GM21529 (cell line): ENCODE data around the gene OBSCN.
"Not testable (repeated sequence)": the region's sequence is repeated elsewhere in the genome, so short reads cannot be mapped to it uniquely, and the experiment has no call there.

Source experiments
- ATAC-seq: cut with Tn5 transposase; IDR thresholded peaks from one replicate; pipeline ENCODE4 v1.9.1; 2021; ENCODE audit not compliant: unreplicated experiment

Gene OBSCN

GRCh38 chr1:228252476-228252875, 44.6 kb downstream of the OBSCN start:
- not testable (repeated sequence) for ATAC-seq

- no peak for ATAC-seq
Observed at GRCh38 chr1:228256626-228257375, 49.0 kb downstream of the OBSCN start.

GRCh38 chr1:228258486-228258885, 50.6 kb downstream of the OBSCN start:
- ATAC-seq, result no peak

- no peak for ATAC-seq
Observed at GRCh38 chr1:228259368-228259894, 51.6 kb downstream of the OBSCN start.

- no peak for ATAC-seq
Observed at GRCh38 chr1:228259951-228260350, 52.1 kb downstream of the OBSCN start.

GRCh38 chr1:228261706-228262105, 53.9 kb downstream of the OBSCN start:
- ATAC-seq, result no peak

GRCh38 chr1:228262475-228262874, 54.6 kb downstream of the OBSCN start:
- ATAC-seq, result no peak

- no peak for ATAC-seq
Observed at GRCh38 chr1:228263636-228264035, 55.8 kb downstream of the OBSCN start.

GRCh38 chr1:228264090-228264829, 56.4 kb downstream of the OBSCN start:
- ATAC-seq, result no peak

GRCh38 chr1:228265167-228265566, 57.3 kb downstream of the OBSCN start:
- ATAC-seq, result no peak

GRCh38 chr1:228267962-228268880, 60.4 kb downstream of the OBSCN start:
- ATAC-seq, result no peak

- no peak for ATAC-seq
Observed at GRCh38 chr1:228268881-228269265, 61.0 kb downstream of the OBSCN start.

- not testable (repeated sequence) for ATAC-seq
Observed at GRCh38 chr1:228269431-228269830, 61.6 kb downstream of the OBSCN start.

- ATAC-seq, result no peak
Observed at GRCh38 chr1:228270032-228270431, 62.2 kb downstream of the OBSCN start.

GRCh38 chr1:228271701-228272251, 63.9 kb downstream of the OBSCN start:
- ATAC-seq, result no peak

- ATAC-seq, result no peak
Observed at GRCh38 chr1:228272331-228272791, 64.5 kb downstream of the OBSCN start.

- no peak for ATAC-seq
Observed at GRCh38 chr1:228272831-228273571, 65.2 kb downstream of the OBSCN start.

GRCh38 chr1:228273720-228274451, 66.0 kb downstream of the OBSCN start:
- no peak for ATAC-seq

GRCh38 chr1:228274452-228275178, 66.8 kb downstream of the OBSCN start:
- ATAC-seq, result no peak
